HepG2 (cell line): ENCODE results near the gene PVR. TPM values are rescaled to one million over a fixed set of nuclear protein-coding genes. Genes with fewer than 3 reads are reported as not detected.
A peak's percentile ranks its signal among the peaks of the same experiment; 100 is the strongest.

ENCODE experiments used
- BHLHE40 ChIP-seq: IDR thresholded peaks from 2 replicates; pipeline ENCODE4 v1.6.1; 2011; ENCODE audit warnings: low read length, improper control_type of control experiment
- CREM ChIP-seq, 2 experiments: sonication (generic) in 1 of 2; formaldehyde crosslinking in 1 of 2; IDR thresholded peaks; 2 replicates each; pipeline versions ENCODE4 v1.4.0 to v1.6.1; 2016 to 2020; ENCODE audit warnings: antibody characterized with exemption in 1 of 2, mild to moderate bottlenecking in 1 of 2, missing genetic modification reagents in 1 of 2
- HDAC6 ChIP-seq: fragments of 200-600 bp; sonication (generic); IDR thresholded peaks from 2 replicates; pipeline ENCODE4 v1.7.0; 2017; ENCODE audit warnings: mild to moderate bottlenecking, antibody characterized with exemption, low read length, low read depth
- HINFP ChIP-seq: sonication (generic); formaldehyde crosslinking; IDR thresholded peaks from 2 replicates; pipeline ENCODE4 v1.4.0; 2020; ENCODE audit warnings: low read depth, mild to moderate bottlenecking, missing genetic modification reagents
- HNF4G ChIP-seq, 2 experiments: sonication (generic) in 1 of 2; formaldehyde crosslinking in 1 of 2; IDR thresholded peaks; 2 replicates each; pipeline versions ENCODE4 v1.4.0 to v1.6.1; 2011 to 2020; ENCODE audit warnings: borderline replicate concordance in 2 of 2, low read depth in 2 of 2, mild to moderate bottlenecking in 2 of 2, low read length in 1 of 2, missing genetic modification reagents in 1 of 2, moderate library complexity in 1 of 2
- KLF9 ChIP-seq: IDR thresholded peaks from 2 replicates; pipeline ENCODE4 v1.6.1; 2016; ENCODE audit warnings: low read depth
- LCORL ChIP-seq, 2 experiments: fragments of 450-650 bp in 1 of 2; sonication (generic) in 1 of 2; formaldehyde crosslinking in 1 of 2; IDR thresholded peaks; 2 replicates each; pipeline versions ENCODE4 v1.5.0 to v1.6.1; 2017 to 2020; ENCODE audit warnings: antibody characterized with exemption in 1 of 2, missing genetic modification reagents in 1 of 2
- MAFG ChIP-seq: sonication (generic); formaldehyde crosslinking; IDR thresholded peaks from 2 replicates; pipeline ENCODE4 v1.5.1; 2020; ENCODE audit warnings: mild to moderate bottlenecking, missing genetic modification reagents
- MAZ ChIP-seq, 2 experiments: sonication (generic) in 1 of 2; formaldehyde crosslinking in 1 of 2; IDR thresholded peaks; 2 replicates each; pipeline versions ENCODE4 v1.5.0 to v1.6.1; 2012 to 2020; ENCODE audit warnings: low read depth in 2 of 2, mild to moderate bottlenecking in 2 of 2, borderline replicate concordance in 1 of 2, improper control_type of control experiment in 1 of 2, low read length in 1 of 2, missing genetic modification reagents in 1 of 2, moderate library complexity in 1 of 2
- MEIS1 ChIP-seq: sonication (generic); formaldehyde crosslinking; IDR thresholded peaks from 2 replicates; pipeline ENCODE4 v1.9.0; 2021; ENCODE audit warnings: mild to moderate bottlenecking, missing genetic modification reagents, moderate library complexity, borderline replicate concordance
- ZNF160 ChIP-seq: sonication (generic); formaldehyde crosslinking; IDR thresholded peaks from 2 replicates; pipeline ENCODE4 v1.8.0; 2022; ENCODE audit warnings: mild to moderate bottlenecking, inconsistent platforms, missing genetic modification reagents
- ZNF280D ChIP-seq: sonication (generic); formaldehyde crosslinking; IDR thresholded peaks from 2 replicates; pipeline ENCODE4 v1.5.1; 2020; ENCODE audit warnings: mild to moderate bottlenecking, missing genetic modification reagents
- ZNF282 ChIP-seq: fragments of 450-650 bp; IDR thresholded peaks from 2 replicates; pipeline ENCODE4 v1.6.1; 2018; ENCODE audit not compliant: partially characterized antibody
- ZNF503 ChIP-seq: sonication (generic); formaldehyde crosslinking; IDR thresholded peaks from 2 replicates; pipeline ENCODE4 v1.4.0; 2020; ENCODE audit warnings: missing genetic modification reagents
- ZNF672 ChIP-seq: sonication (generic); formaldehyde crosslinking; IDR thresholded peaks from 2 replicates; pipeline ENCODE4 v1.8.1; 2022; ENCODE audit warnings: missing genetic modification reagents
- ZNF713 ChIP-seq: sonication (generic); formaldehyde crosslinking; IDR thresholded peaks from 2 replicates; pipeline ENCODE4 v1.4.0; 2020; ENCODE audit warnings: mild to moderate bottlenecking, missing genetic modification reagents
- ZNF770 ChIP-seq: sonication (generic); formaldehyde crosslinking; IDR thresholded peaks from 2 replicates; pipeline ENCODE4 v1.5.0; 2020; ENCODE audit warnings: mild to moderate bottlenecking, missing genetic modification reagents
- ZSCAN25 ChIP-seq: sonication (generic); formaldehyde crosslinking; IDR thresholded peaks from 2 replicates; pipeline ENCODE4 v1.8.0; 2022; ENCODE audit warnings: mild to moderate bottlenecking, missing genetic modification reagents
- polyA plus RNA-seq, 8 experiments: library from polyadenylated mRNA; depleted of rRNA in 3 of 8; stranded (reverse) in 7 of 8; unstranded in 1 of 8; fragments of >200 nt; fragmentation: Illumina TruSeq in 4 of 8; extraction: Trizol in 4 of 8; gene quantifications; 2 replicates each; pipeline versions ENCODE4 v1.2.1 to v1.2.3, GENCODE V29; 2011 to 2016; ENCODE audit warnings: low read depth in 4 of 8, missing spikeins in 1 of 8, mixed read lengths in 1 of 8; ENCODE audit not compliant: insufficient read depth in 1 of 8
- total RNA-seq, 5 experiments: library from RNA; depleted of rRNA; stranded (reverse); fragments of >200 nt; fragmentation: Illumina TruSeq; extraction: Trizol; gene quantifications; 2 replicates each; pipeline ENCODE4 v1.2.3, GENCODE V29; 2016; ENCODE audit warnings: low read depth in 1 of 5

The PVR gene
- total and polyA plus RNA-seq, 2 of the 13 experiments (the other 11 are each of a cell fraction or from before 2014, with no cell fraction given), result 43.4 to 46.6 TPM

- no peak for TF ChIP-seq ZNF280D (CRISPR knock-in tag)
- no peak for TF ChIP-seq ZNF713
- TF ChIP-seq ZNF503 (CRISPR knock-in tag), result peak; percentile 47; the same call in 1 of the 2 replicates
- no peak for TF ChIP-seq KLF9
- peak; percentile 97 for TF ChIP-seq HNF4G (IDR thresholded peaks at IDR 0.05; ENCODE audit: borderline replicate concordance, low read depth, low read length)
- peak; percentile 97 for TF ChIP-seq HNF4G (CRISPR knock-in tag; IDR thresholded peaks at IDR 0.05; ENCODE audit: borderline replicate concordance, low read depth)
- TF ChIP-seq BHLHE40, result no peak
- TF ChIP-seq HINFP (CRISPR knock-in tag), result no peak
- TF ChIP-seq ZNF770 (CRISPR knock-in tag), result no peak
- TF ChIP-seq LCORL (IDR thresholded peaks at IDR 0.05), result no peak
- TF ChIP-seq LCORL (CRISPR knock-in tag; IDR thresholded peaks at IDR 0.05), result peak; percentile 86
- no peak for TF ChIP-seq MAZ (IDR thresholded peaks at IDR 0.05; ENCODE audit: borderline replicate concordance, low read depth, low read length)
- no peak for TF ChIP-seq MAZ (CRISPR knock-in tag; IDR thresholded peaks at IDR 0.05; ENCODE audit: low read depth)
- no peak for TF ChIP-seq MAFG (CRISPR knock-in tag)
- peak; percentile 85; the same call in 1 of the 2 replicates for TF ChIP-seq ZSCAN25 (CRISPR knock-in tag)
- no peak for TF ChIP-seq ZNF672
- TF ChIP-seq ZNF160 (CRISPR knock-in tag), result no peak
- TF ChIP-seq HDAC6, result no peak
- no peak for TF ChIP-seq ZNF282
- TF ChIP-seq MEIS1 (CRISPR knock-in tag), result peak; percentile 70
- peak; percentile 71; the same call in 1 of the 2 replicates for TF ChIP-seq CREM (IDR thresholded peaks at IDR 0.05)
- TF ChIP-seq CREM (CRISPR knock-in tag; IDR thresholded peaks at IDR 0.05), result no peak
Measured at GRCh38 chr19:44613295-44614178, 30.2 kb upstream of the PVR start, which contains the start of gene IGSF23 (continued).
